Measurements from ENCODE around the gene DHRS3.

Gene DHRS3

DNA sequence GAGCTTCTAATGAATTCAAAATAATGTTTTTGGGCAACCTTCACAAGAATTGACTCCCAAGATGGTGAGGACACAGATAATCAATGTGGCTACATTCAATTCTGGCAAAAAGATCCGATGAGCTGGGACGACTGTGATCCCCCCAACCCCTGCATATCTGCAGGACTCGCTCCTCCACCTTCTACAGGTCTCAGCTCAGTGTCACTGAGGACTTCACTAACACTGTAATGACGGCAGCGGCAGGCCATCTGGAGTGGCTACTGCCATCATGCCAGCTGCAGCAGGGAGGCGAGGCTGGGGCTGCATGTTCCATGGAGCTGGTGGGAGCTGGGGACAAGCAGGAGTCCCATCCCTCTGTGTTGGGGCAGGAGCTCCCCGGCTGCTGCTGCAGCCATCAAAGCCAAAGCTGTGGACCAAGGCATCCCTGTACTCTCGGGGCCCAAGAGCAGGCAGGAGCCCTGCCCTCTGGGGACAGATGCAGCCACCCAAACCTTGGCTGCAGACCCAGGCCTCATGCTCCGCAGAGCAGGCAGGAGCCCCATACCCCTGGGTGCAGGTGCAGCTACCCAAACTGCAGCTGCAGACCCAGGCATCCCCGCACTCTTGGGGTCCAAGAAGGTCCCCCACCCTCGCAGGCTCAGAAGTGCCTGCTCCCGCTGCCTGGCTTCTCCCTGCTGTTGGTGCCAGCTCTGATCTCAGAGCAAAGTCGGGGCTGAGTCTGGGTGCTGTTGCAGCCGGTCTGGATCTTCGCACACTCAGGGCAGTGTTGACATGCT, 12.2 kb upstream of the DHRS3 start:
- Histone ChIP-seq H3K27ac (no peak overlapping the region), H3K4me3 (ENCODE audit: low read depth in 1 of 2, low read length in 1 of 2) (peak overlapping the region in 1 of 2 experiments; percentile 18), H3K27me3 (peaks cover 3% of the 10 kb centered on the region), H3K9me3 (no peaks in the 10 kb centered on the region), H3K36me3 (no peaks in the 10 kb centered on the region), H3K4me1 (ENCODE audit: control insufficient read depth in 1 of 2, insufficient read depth in 1 of 2, low read depth in 1 of 2, low read length in 1 of 2) (peaks cover 25 to 27% of the 10 kb centered on the region in 2 experiments)
- no peak for TF ChIP-seq CTCF (IDR thresholded peaks at IDR 0.05)

- Histone ChIP-seq H3K9me3 (no peaks in the 10 kb centered on the region), H3K27ac (no peak overlapping the region), H3K36me3 (no peaks in the 10 kb centered on the region), H3K4me1 (ENCODE audit: control insufficient read depth in 1 of 2, insufficient read depth in 1 of 2, low read depth in 1 of 2, low read length in 1 of 2) (peaks cover 25 to 27% of the 10 kb centered on the region in 2 experiments), H3K4me3 (ENCODE audit: low read depth in 1 of 2, low read length in 1 of 2) (no peak overlapping the region), H3K27me3 (no peaks in the 10 kb centered on the region)
- no peak for TF ChIP-seq CTCF (IDR thresholded peaks at IDR 0.05)
Measured at GRCh38 chr1:12629511-12629956, 11.5 kb upstream of the DHRS3 start.

DNA sequence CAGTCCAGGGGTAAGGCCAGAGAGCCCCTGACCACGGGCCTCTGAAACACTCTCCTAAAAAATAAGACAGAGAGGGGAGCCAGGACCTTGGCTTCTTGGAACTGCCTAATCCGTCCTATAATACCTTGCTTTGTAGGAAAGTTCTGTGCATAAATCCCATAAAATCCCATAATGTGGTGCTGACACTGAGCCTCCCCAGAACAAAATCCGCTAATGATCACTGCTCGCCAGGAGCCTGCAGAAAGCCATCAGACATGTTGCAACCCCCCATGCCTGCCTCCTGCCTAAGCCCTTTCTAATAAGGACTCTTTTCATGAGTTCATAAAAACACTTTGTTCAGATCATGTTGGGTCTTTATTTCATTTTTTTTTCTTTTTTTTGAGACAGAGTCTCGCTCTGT, 9.3 kb upstream of the DHRS3 start:
- no peaks in the 10 kb centered on the region for H3K36me3 ChIP-seq
- no peaks in the 10 kb centered on the region for H3K9me3 ChIP-seq
- no peak for TF ChIP-seq CTCF (IDR thresholded peaks at IDR 0.05)
- no peaks in the 10 kb centered on the region for H3K27me3 ChIP-seq
- H3K4me1 ChIP-seq (ENCODE audit: control insufficient read depth in 1 of 2, insufficient read depth in 1 of 2, low read depth in 1 of 2, low read length in 1 of 2) = peaks cover 20 to 22% of the 10 kb centered on the region in 2 experiments
- H3K4me3 ChIP-seq (ENCODE audit: low read depth in 1 of 2, low read length in 1 of 2) = no peak overlapping the region
- no peak overlapping the region for H3K27ac ChIP-seq

- H3K27ac ChIP-seq = no peak overlapping the region
- no peaks in the 10 kb centered on the region for H3K9me3 ChIP-seq
- TF ChIP-seq CTCF (IDR thresholded peaks at IDR 0.05) = no peak
- no peaks in the 10 kb centered on the region for H3K36me3 ChIP-seq
- no peak overlapping the region for H3K4me3 ChIP-seq (ENCODE audit: low read depth in 1 of 2, low read length in 1 of 2)
- peaks cover 3% of the 10 kb centered on the region for H3K27me3 ChIP-seq
- peaks cover 16 to 18% of the 10 kb centered on the region in 2 experiments for H3K4me1 ChIP-seq (ENCODE audit: control insufficient read depth in 1 of 2, insufficient read depth in 1 of 2, low read depth in 1 of 2, low read length in 1 of 2)
Measured at GRCh38 chr1:12626888-12627287, 8.9 kb upstream of the DHRS3 start.

DNA sequence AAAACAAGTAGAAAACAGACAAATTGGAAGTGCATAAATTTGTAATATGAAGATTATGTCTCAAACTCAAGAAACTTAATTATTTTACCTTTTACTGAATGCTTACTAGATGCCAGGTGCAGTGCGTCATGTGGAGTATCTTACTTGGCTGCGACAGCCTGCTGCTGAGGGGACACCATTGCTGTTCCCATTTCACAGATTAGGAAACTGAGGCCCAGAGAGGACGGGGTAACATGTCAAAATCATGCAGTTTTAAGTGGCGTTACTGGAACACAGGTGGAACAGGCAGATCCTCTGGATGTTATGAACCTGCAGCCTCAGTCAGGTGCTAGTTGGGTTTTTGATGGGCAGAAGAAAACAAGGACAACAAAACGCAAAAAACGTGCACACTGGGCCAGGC, 7.3 kb upstream of the DHRS3 start:
- H3K4me3 ChIP-seq (ENCODE audit: low read depth in 1 of 2, low read length in 1 of 2) = no peak overlapping the region
- peaks cover 4 to 7% of the 10 kb centered on the region in 2 experiments for H3K4me1 ChIP-seq (ENCODE audit: control insufficient read depth in 1 of 2, insufficient read depth in 1 of 2, low read depth in 1 of 2, low read length in 1 of 2)
- H3K9me3 ChIP-seq = no peaks in the 10 kb centered on the region
- H3K36me3 ChIP-seq = no peaks in the 10 kb centered on the region
- H3K27ac ChIP-seq = no peak overlapping the region
- TF ChIP-seq CTCF (IDR thresholded peaks at IDR 0.05) = no peak
- H3K27me3 ChIP-seq = peaks cover 19% of the 10 kb centered on the region

Data from neutrophil (primary cell).